ENCODE measurements around the gene MT2A.
"Not testable (repeated sequence)": the region's sequence is repeated elsewhere in the genome, so short reads cannot be mapped to it uniquely, and the experiment has no call there.

The MT2A gene

GRCh38 chr16:56608043-56608875 lies at the start of gene MT2A:
MT2A (plus strand) TSS chr16:56608584; CDS start chr16:56608656, 72 bp downstream.
- DNase-seq (ENCODE audit: low read depth in 2 of 2): peak; percentile 63 to 79

- no peak for DNase-seq (ENCODE audit: low read depth in 2 of 2)
Measured at GRCh38 chr16:56559109-56559508, 49.3 kb upstream of the MT2A start.

GRCh38 chr16:56560447-56560846 lies 47.9 kb upstream of the MT2A start:
- no peak for DNase-seq (ENCODE audit: low read depth in 2 of 2)

GRCh38 chr16:56561126-56561525 lies 47.3 kb upstream of the MT2A start:
- DNase-seq (ENCODE audit: low read depth in 2 of 2): no peak

GRCh38 chr16:56564793-56565477 lies 43.4 kb upstream of the MT2A start, which contains the start of gene MT4:
MT4 (plus strand) TSS chr16:56565073; CDS start chr16:56565129, 56 bp downstream.
- DNase-seq (ENCODE audit: low read depth in 2 of 2): no peak

- DNase-seq (ENCODE audit: low read depth in 2 of 2): no peak
Measured at GRCh38 chr16:56569971-56570370, 38.4 kb upstream of the MT2A start.

- DNase-seq (ENCODE audit: low read depth in 2 of 2): no peak
Measured at GRCh38 chr16:56571525-56571924, 36.9 kb upstream of the MT2A start.

- no peak for DNase-seq (ENCODE audit: low read depth in 2 of 2)
Measured at GRCh38 chr16:56574625-56575024, 33.8 kb upstream of the MT2A start.

- DNase-seq (ENCODE audit: low read depth in 2 of 2): peak; percentile 53 to 81
Measured at GRCh38 chr16:56576585-56577299, 31.6 kb upstream of the MT2A start.

- DNase-seq (ENCODE audit: low read depth in 2 of 2): no peak
Measured at GRCh38 chr16:56577300-56577625, 31.1 kb upstream of the MT2A start.

GRCh38 chr16:56580391-56581048 lies 27.9 kb upstream of the MT2A start:
- no peak for DNase-seq (ENCODE audit: low read depth in 2 of 2)

- DNase-seq (ENCODE audit: low read depth in 2 of 2): not testable (repeated sequence)
Measured at GRCh38 chr16:56582911-56583310, 25.5 kb upstream of the MT2A start.

GRCh38 chr16:56583351-56584168 lies 24.8 kb upstream of the MT2A start:
- no peak for DNase-seq (ENCODE audit: low read depth in 2 of 2)

- no peak for DNase-seq (ENCODE audit: low read depth in 2 of 2)
Measured at GRCh38 chr16:56584276-56584675, 24.1 kb upstream of the MT2A start.

- no peak for DNase-seq (ENCODE audit: low read depth in 2 of 2)
Measured at GRCh38 chr16:56588781-56589140, 19.6 kb upstream of the MT2A start.

GRCh38 chr16:56589141-56590039 lies 19.0 kb upstream of the MT2A start, which contains the start of gene MT3:
MT3 (plus strand) TSS chr16:56589528; CDS start chr16:56589591, 63 bp downstream.
- DNase-seq (ENCODE audit: low read depth in 2 of 2): no peak

GRCh38 chr16:56591377-56592060 lies 16.9 kb upstream of the MT2A start:
- DNase-seq (ENCODE audit: low read depth in 2 of 2): no peak

GRCh38 chr16:56593573-56594291 lies 14.7 kb upstream of the MT2A start:
- no peak for DNase-seq (ENCODE audit: low read depth in 2 of 2)

- DNase-seq (ENCODE audit: low read depth in 2 of 2): no peak
Measured at GRCh38 chr16:56594292-56594619, 14.1 kb upstream of the MT2A start.
